HFFc6 (cell line): ENCODE measurements around the gene LMNTD2. TPM values are rescaled to one million over a fixed set of nuclear protein-coding genes. Genes with fewer than 3 reads are reported as not detected.
A peak's percentile ranks its signal among the peaks of the same experiment; 100 is the strongest.
"Not testable (repeated sequence)": the region's sequence is repeated elsewhere in the genome, so short reads cannot be mapped to it uniquely, and the experiment has no call there.

Experiments used
- DNase-seq: peaks from one replicate; pipeline ENCODE4 v3.0.0-alpha.2; 2018
- H3K27ac Mint-ChIP-seq: 2 replicates; pipeline ENCODE4 v1.8.0; 2020; ENCODE audit warnings: mild to moderate bottlenecking, mixed read lengths
- H3K27me3 Mint-ChIP-seq: 2 replicates; pipeline ENCODE4 v1.8.0; 2021; ENCODE audit warnings: mild to moderate bottlenecking, moderate library complexity, mixed read lengths; ENCODE audit not compliant: insufficient read depth
- H3K36me3 Mint-ChIP-seq: 2 replicates; pipeline ENCODE4 v1.8.0; 2021; ENCODE audit warnings: low read depth, mixed read lengths
- H3K4me1 Mint-ChIP-seq: 2 replicates; pipeline ENCODE4 v1.8.0; 2020; ENCODE audit warnings: low read depth, mixed read lengths
- H3K4me3 Mint-ChIP-seq: 2 replicates; pipeline ENCODE4 v1.8.0; 2020; ENCODE audit warnings: mild to moderate bottlenecking, moderate library complexity, mixed read lengths
- H3K9me3 Mint-ChIP-seq: 2 replicates; pipeline ENCODE4 v1.8.0; 2020; ENCODE audit warnings: mild to moderate bottlenecking, mixed read lengths
- CTCF ChIP-seq: fragments of 200-600 bp; sonication (generic); IDR thresholded peaks from 2 replicates; pipeline ENCODE4 v1.5.0; 2021; ENCODE audit warnings: antibody characterized with exemption, mild to moderate bottlenecking
- total RNA-seq, 6 experiments: library from RNA; stranded (reverse); fragmentation: NEBNext Ultra II Directional; extraction: Animal tissue kit (Norgen Biotek cat#: 25700); gene quantifications; 2 replicates in 1 of 6; 3 replicates in 5 of 6; pipeline ENCODE4 v1.2.3, GENCODE V29; 2021

Gene LMNTD2
- total RNA-seq, 6 experiments from 2014 or later: 0.37 to 2.3 (median 0.97) TPM

GRCh38 chr11:574632-575312 lies 14.2 kb upstream of the LMNTD2 start:
- peak overlapping the region; percentile 16; the same call in 1 of the 2 replicates for H3K27ac Mint-ChIP-seq

GRCh38 chr11:574031-574570 lies 13.6 kb upstream of the LMNTD2 start:
- peaks cover 25% of the 10 kb centered on the region for H3K4me1 Mint-ChIP-seq
- not testable (repeated sequence) for H3K27me3 Mint-ChIP-seq, DNase-seq, H3K9me3 Mint-ChIP-seq, H3K4me3 Mint-ChIP-seq, H3K36me3 Mint-ChIP-seq, H3K27ac Mint-ChIP-seq

More at GRCh38 chr11:574632-575312, 14.2 kb upstream of the LMNTD2 start:
- Mint-ChIP-seq H3K27me3 (peaks cover 3% of the 10 kb centered on the region; the same call in 1 of the 2 replicates), H3K4me1 (peaks cover 32% of the 10 kb centered on the region), H3K9me3 (no peaks in the 10 kb centered on the region), H3K36me3 (peaks cover 6% of the 10 kb centered on the region; the same call in 1 of the 2 replicates), H3K4me3 (peak overlapping the region; percentile 84)
- no peak for TF ChIP-seq CTCF
- no peak for DNase-seq

GRCh38 chr11:573146-573759 lies 12.7 kb upstream of the LMNTD2 start:
- no peak for TF ChIP-seq CTCF
- Mint-ChIP-seq H3K27ac (no peak overlapping the region), H3K4me3 (no peak overlapping the region), H3K36me3 (peaks cover 6% of the 10 kb centered on the region; the same call in 1 of the 2 replicates), H3K27me3 (peaks cover 3% of the 10 kb centered on the region; the same call in 1 of the 2 replicates), H3K4me1 (peaks cover 17% of the 10 kb centered on the region), H3K9me3 (no peaks in the 10 kb centered on the region)
- DNase-seq: no peak

DNA sequence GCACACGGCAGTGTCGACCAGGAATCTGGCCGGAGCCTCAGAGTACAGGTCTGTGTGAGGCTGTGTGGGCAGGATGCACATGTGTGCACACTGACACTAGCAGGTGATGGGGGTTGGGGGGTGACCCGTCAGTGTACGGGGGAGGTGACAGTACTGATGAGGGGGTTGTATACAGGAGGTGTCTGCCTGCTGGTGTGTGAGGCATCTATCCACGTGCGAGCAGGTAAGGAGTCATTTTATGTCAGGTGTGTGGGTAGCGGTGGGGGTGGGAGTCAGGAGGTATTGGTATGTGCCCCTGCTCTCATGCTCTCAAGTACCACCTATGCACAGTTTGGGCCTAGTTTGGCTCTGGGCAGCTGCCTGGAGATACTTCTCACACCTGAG lies 11.3 kb upstream of the LMNTD2 start:
- peaks cover 6% of the 10 kb centered on the region for H3K4me1 Mint-ChIP-seq
- no peak overlapping the region for H3K27ac Mint-ChIP-seq
- no peak overlapping the region for H3K4me3 Mint-ChIP-seq
- H3K9me3 Mint-ChIP-seq: no peaks in the 10 kb centered on the region
- DNase-seq: no peak
- H3K36me3 Mint-ChIP-seq: no peaks in the 10 kb centered on the region
- peaks cover 3% of the 10 kb centered on the region; the same call in 1 of the 2 replicates for H3K27me3 Mint-ChIP-seq
- TF ChIP-seq CTCF: no peak

- DNase-seq: no peak
- H3K27ac Mint-ChIP-seq: peak overlapping the region; percentile 49; the same call in 1 of the 2 replicates
- TF ChIP-seq CTCF: no peak
Measured at GRCh38 chr11:569158-569885, 8.8 kb upstream of the LMNTD2 start.

More at GRCh38 chr11:569158-569885, 8.8 kb upstream of the LMNTD2 start:
- Mint-ChIP-seq H3K9me3 (no peaks in the 10 kb centered on the region), H3K27me3 (peaks cover 3% of the 10 kb centered on the region; the same call in 1 of the 2 replicates), H3K4me3 (peak overlapping the region; percentile 77), H3K36me3 (no peaks in the 10 kb centered on the region), H3K4me1 (no peaks in the 10 kb centered on the region; the same call in 1 of the 2 replicates)
